PC-3 (cell line): Measurements from ENCODE around the gene PXDC1. TPM values are rescaled to one million over a fixed set of nuclear protein-coding genes. Genes with fewer than 3 reads are reported as not detected.

ENCODE experiments used
- ATAC-seq: fragments of 200-7000 bp; cut with Tn5 transposase; 2 replicates; pipeline ENCODE4 v1.9.1; 2020; ENCODE audit warnings: mild to moderate bottlenecking, moderate library complexity
- BruUV-seq: library from RNA; stranded (reverse); fragments of 400-500 nt; replicated peaks from 2 replicates; lab custom pipeline; 2021; lab: Mats Ljungman, UMichigan
- CTCF ChIA-PET: fragments of 300-600 bp; sonication (Branson Sonifier 250); formaldehyde crosslinking; loops from one replicate; lab custom pipeline; 2022; ENCODE audit warnings: antibody characterized with exemption; lab: Charles Lee
- POLR2A ChIA-PET: fragments of 300-600 bp; sonication (Branson Sonifier 250); formaldehyde crosslinking; loops from one replicate; lab custom pipeline; 2022; ENCODE audit warnings: antibody characterized with exemption; ENCODE audit not compliant: unreplicated experiment; lab: Charles Lee
- DNase-seq: peaks from one replicate; pipeline ENCODE4 v3.0.0-alpha.2; 2015
- H2AFZ ChIP-seq: fragments of 300-600 bp; sonication (generic); 2 replicates; pipeline ENCODE4 v1.6.0; 2016; ENCODE audit warnings: antibody characterized with exemption, low read length
- H3F3A ChIP-seq: fragments of 300-600 bp; sonication (generic); one replicate; pipeline ENCODE4 v1.6.0; 2017; ENCODE audit warnings: antibody characterized with exemption, low read length, control low read depth, mild to moderate bottlenecking; ENCODE audit not compliant: unreplicated experiment
- H3K27ac ChIP-seq: fragments of 300-600 bp; sonication (generic); 2 replicates; pipeline ENCODE4 v1.5.1; 2016; ENCODE audit warnings: mild to moderate bottlenecking, low read length
- H3K27me3 ChIP-seq: fragments of 300-600 bp; sonication (generic); 2 replicates; pipeline ENCODE4 v1.6.1; 2016; ENCODE audit warnings: low read length, mixed read lengths
- H3K36me3 ChIP-seq: fragments of 300-600 bp; sonication (generic); 2 replicates; pipeline ENCODE4 v1.6.1; 2016; ENCODE audit warnings: low read depth, mixed run types, low read length, mixed read lengths
- H3K4me1 ChIP-seq: fragments of 300-600 bp; sonication (generic); 2 replicates; pipeline ENCODE4 v1.5.1; 2016; ENCODE audit warnings: low read length; ENCODE audit not compliant: insufficient read depth
- H3K4me2 ChIP-seq: fragments of 300-600 bp; sonication (generic); 2 replicates; pipeline ENCODE4 v1.6.0; 2016; ENCODE audit warnings: low read length
- H3K4me3 ChIP-seq: fragments of 300-600 bp; sonication (generic); 2 replicates; pipeline ENCODE4 v1.5.1; 2016; ENCODE audit warnings: mild to moderate bottlenecking, low read length, mixed read lengths
- H3K79me2 ChIP-seq: fragments of 300-600 bp; sonication (generic); 2 replicates; pipeline ENCODE4 v1.6.1; 2017; ENCODE audit warnings: low read length, mixed read lengths
- H3K9ac ChIP-seq: fragments of 300-600 bp; sonication (generic); 2 replicates; pipeline ENCODE4 v1.6.0; 2016; ENCODE audit warnings: mild to moderate bottlenecking, low read length
- H3K9me2 ChIP-seq: fragments of 300-600 bp; sonication (generic); replicated peaks from 2 replicates; pipeline ENCODE4 v1.6.1; 2016; ENCODE audit warnings: mixed run types, low read length, mixed read lengths
- H3K9me3 ChIP-seq: fragments of 300-600 bp; sonication (generic); 2 replicates; pipeline ENCODE4 v1.6.1; 2016; ENCODE audit warnings: low read length, mixed read lengths
- H4K20me1 ChIP-seq: fragments of 300-600 bp; sonication (generic); 2 replicates; pipeline ENCODE4 v1.6.1; 2016; ENCODE audit warnings: low read length, mixed read lengths
- EZH2 ChIP-seq: fragments of 300-600 bp; sonication (generic); IDR thresholded peaks from one replicate; pipeline ENCODE4 v1.6.1; 2017; ENCODE audit warnings: antibody characterized with exemption, mild to moderate bottlenecking, low read length; ENCODE audit not compliant: unreplicated experiment
- EZH2phosphoT487 ChIP-seq: fragments of 300-600 bp; sonication (generic); IDR thresholded peaks from 2 replicates; pipeline ENCODE4 v1.6.1; 2018; ENCODE audit warnings: mild to moderate bottlenecking, antibody characterized with exemption, low read length, borderline replicate concordance
- intact Hi-C: fragments of 100-400 bp; cut with micrococcal nuclease; formaldehyde crosslinking; loops from 2 replicates; pipeline ENCODE4 v1.9.0; 2023
- total RNA-seq: library from RNA; depleted of rRNA; stranded (reverse); fragments of >200 nt; gene quantifications from 2 replicates; pipeline ENCODE4 v1.2.3, GENCODE V29; 2014
- TF ChIP-seq, protein P1 (sequence below): fragments of 300-600 bp; sonication (generic); conservative IDR thresholded peaks from 2 replicates; pipeline ENCODE4 v1.5.1; 2017; ENCODE audit warnings: antibody characterized with exemption, low read depth, mild to moderate bottlenecking, low read length

PXDC1 gene
- total RNA-seq, 1 experiment from 2014 or later, result 46.2 TPM

DNA sequence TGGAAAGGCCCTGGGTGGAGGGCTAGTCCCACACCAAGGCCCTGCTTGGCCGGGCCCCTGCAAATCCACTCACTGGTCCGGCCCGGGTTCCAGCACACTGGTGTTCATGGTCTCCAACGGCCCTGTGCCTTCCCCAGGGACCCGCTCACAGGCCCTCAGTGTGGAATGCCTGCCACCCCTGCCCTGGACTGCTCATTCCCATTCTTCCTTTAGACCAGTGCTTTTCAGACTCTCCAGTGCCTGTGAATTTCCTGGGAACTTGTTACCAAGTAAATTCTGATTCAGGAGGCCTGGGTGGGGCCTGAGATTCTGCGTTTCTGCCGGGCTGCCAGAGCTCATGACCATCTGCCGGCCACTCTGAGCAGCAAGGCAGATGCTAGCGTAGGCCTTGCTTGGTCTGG lies 5.7 kb upstream of the PXDC1 start:
- H3K36me3 ChIP-seq, result no peaks in the 10 kb centered on the region
- intact Hi-C loops, result no loop called here
- no peak overlapping the region for H2AFZ ChIP-seq
- no peaks in the 10 kb centered on the region for H3K9me3 ChIP-seq
- no peaks in the 10 kb centered on the region for H3K4me1 ChIP-seq
- no peak for ATAC-seq
- no peak overlapping the region for H3K27ac ChIP-seq
- ChIA-PET POLR2A (no interaction called here), CTCF (no interaction called here)
- H3K4me2 ChIP-seq, result no peak overlapping the region
- TF ChIP-seq EZH2phosphoT487, result no peak
- TF ChIP-seq, protein P1, sequence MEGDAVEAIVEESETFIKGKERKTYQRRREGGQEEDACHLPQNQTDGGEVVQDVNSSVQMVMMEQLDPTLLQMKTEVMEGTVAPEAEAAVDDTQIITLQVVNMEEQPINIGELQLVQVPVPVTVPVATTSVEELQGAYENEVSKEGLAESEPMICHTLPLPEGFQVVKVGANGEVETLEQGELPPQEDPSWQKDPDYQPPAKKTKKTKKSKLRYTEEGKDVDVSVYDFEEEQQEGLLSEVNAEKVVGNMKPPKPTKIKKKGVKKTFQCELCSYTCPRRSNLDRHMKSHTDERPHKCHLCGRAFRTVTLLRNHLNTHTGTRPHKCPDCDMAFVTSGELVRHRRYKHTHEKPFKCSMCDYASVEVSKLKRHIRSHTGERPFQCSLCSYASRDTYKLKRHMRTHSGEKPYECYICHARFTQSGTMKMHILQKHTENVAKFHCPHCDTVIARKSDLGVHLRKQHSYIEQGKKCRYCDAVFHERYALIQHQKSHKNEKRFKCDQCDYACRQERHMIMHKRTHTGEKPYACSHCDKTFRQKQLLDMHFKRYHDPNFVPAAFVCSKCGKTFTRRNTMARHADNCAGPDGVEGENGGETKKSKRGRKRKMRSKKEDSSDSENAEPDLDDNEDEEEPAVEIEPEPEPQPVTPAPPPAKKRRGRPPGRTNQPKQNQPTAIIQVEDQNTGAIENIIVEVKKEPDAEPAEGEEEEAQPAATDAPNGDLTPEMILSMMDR, result no peak
- TF ChIP-seq EZH2, result no peak
- H3K79me2 ChIP-seq, result no peaks in the 10 kb centered on the region
- H3K27me3 ChIP-seq, result no peaks in the 10 kb centered on the region
- H3F3A ChIP-seq, result no peaks in the 10 kb centered on the region
- no TSS peak for BruUV-seq
- DNase-seq, result no peak
- H4K20me1 ChIP-seq, result no peaks in the 10 kb centered on the region
- H3K9ac ChIP-seq, result no peak overlapping the region
- no peak overlapping the region for H3K4me3 ChIP-seq
- H3K9me2 ChIP-seq, result no peaks in the 10 kb centered on the region

DNA sequence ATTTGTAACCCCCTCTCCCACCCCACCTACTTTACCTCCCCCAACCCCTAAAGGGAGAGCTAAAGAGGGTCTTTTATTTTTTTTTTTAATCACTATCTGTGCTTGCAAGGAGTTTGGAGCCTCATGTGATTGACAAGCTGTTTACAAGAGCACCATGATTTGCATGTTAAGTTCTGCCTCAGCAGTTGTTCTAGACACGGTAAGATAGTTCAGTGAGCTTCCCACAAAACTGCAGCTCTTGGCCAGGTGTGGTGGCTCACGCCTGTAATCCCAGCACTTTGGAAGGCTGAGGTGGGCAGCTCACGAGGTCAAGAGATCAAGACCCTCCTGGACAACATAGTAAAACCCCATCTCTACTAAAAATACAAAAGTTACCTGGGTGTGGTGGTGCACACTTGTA lies 5.0 kb upstream of the PXDC1 start:
- no peaks in the 10 kb centered on the region for H3K9me3 ChIP-seq
- no peaks in the 10 kb centered on the region for H4K20me1 ChIP-seq
- H3K9ac ChIP-seq, result no peak overlapping the region
- no peak overlapping the region for H3K27ac ChIP-seq
- ChIA-PET CTCF (no interaction called here), POLR2A (no interaction called here)
- no peak overlapping the region for H3K4me3 ChIP-seq
- no peaks in the 10 kb centered on the region for H3K27me3 ChIP-seq
- H3F3A ChIP-seq, result no peaks in the 10 kb centered on the region
- ATAC-seq (no peak), DNase-seq (no peak)
- H3K79me2 ChIP-seq, result peaks cover 1% of the 10 kb centered on the region; the same call in 1 of the 2 replicates
- no peaks in the 10 kb centered on the region for H3K36me3 ChIP-seq
- no peaks in the 10 kb centered on the region for H3K4me1 ChIP-seq
- H3K4me2 ChIP-seq, result no peak overlapping the region
- BruUV-seq, result no TSS peak
- H3K9me2 ChIP-seq, result no peaks in the 10 kb centered on the region
- TF ChIP-seq EZH2, result no peak
- TF ChIP-seq EZH2phosphoT487, result no peak
- TF ChIP-seq, protein P1, result no peak
- intact Hi-C loops, result no loop called here
- no peak overlapping the region for H2AFZ ChIP-seq

DNA sequence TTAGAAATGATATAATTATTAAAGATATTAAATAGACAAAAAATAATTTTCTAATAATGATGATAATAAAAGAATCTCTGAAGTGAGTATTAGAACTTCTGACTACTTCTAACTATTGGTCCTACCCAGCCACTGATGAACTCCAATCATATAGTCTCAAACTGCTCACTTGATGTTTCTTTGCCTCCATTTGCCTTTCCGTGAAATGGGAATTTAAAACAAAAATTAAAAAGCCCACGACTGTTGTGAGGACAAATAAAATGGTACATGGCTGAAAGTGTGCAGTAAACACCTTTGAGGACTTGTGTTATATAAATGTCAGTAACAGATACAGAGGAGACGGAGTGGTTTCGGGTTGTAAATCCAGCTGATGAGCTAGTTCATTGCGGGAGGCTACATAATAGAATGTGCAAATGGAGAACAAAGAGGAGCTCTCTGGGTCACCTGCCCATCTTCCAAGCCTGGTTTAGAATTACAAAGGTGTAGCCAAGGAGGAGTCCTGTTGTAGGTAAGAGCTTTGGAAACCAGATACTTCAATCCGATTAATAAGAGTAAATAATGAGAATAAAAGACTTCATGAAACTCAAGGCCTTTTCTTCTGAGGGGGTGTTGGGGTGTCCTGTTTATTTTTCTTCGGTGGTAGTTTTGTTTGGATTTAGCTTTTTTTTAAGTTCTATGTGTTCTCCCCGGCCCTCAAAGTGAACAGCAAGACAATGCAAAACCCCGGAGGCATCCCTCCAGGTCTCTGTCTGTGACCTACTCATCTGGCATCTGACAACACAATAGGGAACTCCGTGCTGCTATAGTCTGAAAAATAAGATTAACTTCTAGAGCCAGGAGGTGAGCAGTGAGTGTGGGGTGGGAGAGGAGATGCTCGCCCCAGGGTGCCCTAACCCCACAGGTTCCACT lies 4.4 kb upstream of the PXDC1 start:
- no peak for TF ChIP-seq EZH2
- TF ChIP-seq, protein P1, result no peak
- TF ChIP-seq EZH2phosphoT487, result no peak
- no TSS peak for BruUV-seq
- H4K20me1 ChIP-seq, result no peaks in the 10 kb centered on the region
- ChIA-PET POLR2A (interaction anchor here (0.5 to 0.7 kb wide), 3 partner anchors 40 to 239 kb away, joined by 3 to 7 read pairs (median 4); partner anchors contain the start of gene FAM50B), CTCF (no interaction called here)
- no peak overlapping the region for H2AFZ ChIP-seq
- H3K4me2 ChIP-seq, result no peak overlapping the region
- no peak overlapping the region for H3K9ac ChIP-seq
- no peaks in the 10 kb centered on the region for H3F3A ChIP-seq
- no peak overlapping the region for H3K4me3 ChIP-seq
- ATAC-seq, result no peak
- intact Hi-C loops, result no loop called here
- no peaks in the 10 kb centered on the region for H3K4me1 ChIP-seq
- no peaks in the 10 kb centered on the region for H3K36me3 ChIP-seq
- no peaks in the 10 kb centered on the region for H3K27me3 ChIP-seq
- no peak overlapping the region for H3K27ac ChIP-seq
- H3K9me2 ChIP-seq, result no peaks in the 10 kb centered on the region
- no peaks in the 10 kb centered on the region for H3K9me3 ChIP-seq
- DNase-seq, result no peak
- peaks cover 8% of the 10 kb centered on the region for H3K79me2 ChIP-seq
